IPS-15b (cell line): ENCODE data around the gene AVPR2.

ENCODE experiments used
- H3K27me3 ChIP-seq: one replicate; pipeline ENCODE4 v1.6.1; 2013; ENCODE audit warnings: low read length; ENCODE audit not compliant: control insufficient read depth, insufficient read depth
- H3K36me3 ChIP-seq: one replicate; pipeline ENCODE4 v1.6.1; 2013; ENCODE audit warnings: low read length; ENCODE audit not compliant: control insufficient read depth, insufficient read depth
- H3K4me1 ChIP-seq: one replicate; pipeline ENCODE4 v1.6.1; 2013; ENCODE audit warnings: mild to moderate bottlenecking, low read length; ENCODE audit not compliant: control insufficient read depth, insufficient read depth
- H3K4me3 ChIP-seq: one replicate; pipeline ENCODE4 v1.5.1; 2013; ENCODE audit warnings: low read depth, low read length
- H3K9ac ChIP-seq: one replicate; pipeline ENCODE4 v1.6.1; 2013; ENCODE audit warnings: low read depth, mild to moderate bottlenecking, low read length
- H3K9me3 ChIP-seq: one replicate; pipeline ENCODE4 v1.6.1; 2013; ENCODE audit warnings: mild to moderate bottlenecking, low read length; ENCODE audit not compliant: control insufficient read depth, insufficient read depth

Gene AVPR2

DNA sequence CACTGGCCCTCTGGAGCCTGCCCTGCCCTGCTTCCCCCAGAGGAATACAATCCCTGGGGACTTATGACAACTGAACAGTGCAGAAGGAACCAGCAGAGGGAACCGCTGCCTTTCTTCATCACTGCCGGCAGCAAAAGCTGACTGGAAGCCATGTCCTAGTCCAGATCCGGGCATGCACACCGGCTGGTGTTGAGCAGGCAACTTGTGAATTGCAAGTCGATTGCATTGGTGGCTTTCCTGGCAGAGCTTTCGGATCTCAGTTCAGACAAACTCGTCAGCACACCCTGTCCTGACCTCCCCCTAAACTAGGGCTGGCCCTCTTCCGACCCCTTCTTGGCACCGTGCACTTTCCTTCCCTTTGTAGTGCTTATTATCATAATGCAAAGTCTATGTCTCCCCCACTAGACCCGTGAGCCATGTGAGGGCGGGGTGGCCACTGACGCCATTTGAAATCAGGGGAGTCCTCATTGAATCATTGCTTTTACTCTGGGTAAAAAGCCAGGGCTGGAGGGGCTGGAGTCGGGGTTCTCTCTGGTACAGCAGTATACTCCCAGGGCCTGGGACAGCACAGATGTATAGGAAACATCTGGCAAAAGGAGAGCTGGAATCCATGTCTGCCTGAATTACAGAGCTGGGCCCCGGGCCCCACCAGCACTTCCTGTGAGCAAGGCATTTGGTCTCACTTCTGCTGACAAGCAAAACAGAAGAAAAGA, 19.8 kb downstream of the AVPR2 start:
- Histone ChIP-seq H3K9ac (no peak overlapping the region), H3K4me3 (no peak overlapping the region), H3K27me3 (no peaks in the 10 kb centered on the region), H3K9me3 (no peaks in the 10 kb centered on the region), H3K4me1 (no peaks in the 10 kb centered on the region), H3K36me3 (no peaks in the 10 kb centered on the region)

DNA sequence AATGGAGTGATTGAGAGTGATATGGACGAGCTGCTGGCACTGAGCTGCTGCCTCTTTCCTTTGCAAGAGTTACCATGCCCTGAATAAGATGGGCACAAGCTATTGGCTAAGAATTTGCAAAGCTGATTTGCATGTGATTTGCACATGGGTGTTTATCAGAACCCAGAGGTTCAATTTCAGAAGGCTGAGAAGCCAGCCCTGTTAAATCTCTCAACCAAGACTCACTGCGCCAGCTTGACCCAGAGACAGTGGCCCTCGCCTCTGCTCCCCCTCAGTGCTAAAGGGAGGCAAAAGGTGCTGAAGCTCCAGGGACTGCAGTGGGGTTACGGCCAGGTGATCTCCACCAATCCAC, 20.9 kb downstream of the AVPR2 start:
- H3K4me3 ChIP-seq = peak overlapping the region; percentile 61

GRCh38 chrX:153925739-153926551, 21.5 kb downstream of the AVPR2 start, which contains the start of gene ARHGAP4:
TSS of gene ARHGAP4 (minus strand) at chrX:153926264. CDS start at chrX:153926202, 62 bp downstream.
- Histone ChIP-seq H3K27me3 (no peaks in the 10 kb centered on the region), H3K9me3 (no peaks in the 10 kb centered on the region), H3K4me1 (no peaks in the 10 kb centered on the region), H3K36me3 (peaks cover 14% of the 10 kb centered on the region), H3K4me3 (peak within 1 kb of the TSS; percentile 71), H3K9ac (peak within 1 kb of the TSS; percentile 37)

More for the DNA sequence above, 20.9 kb downstream of the AVPR2 start:
- Histone ChIP-seq H3K27me3 (no peaks in the 10 kb centered on the region), H3K4me1 (no peaks in the 10 kb centered on the region), H3K9me3 (no peaks in the 10 kb centered on the region), H3K9ac (peak overlapping the region; percentile 26), H3K36me3 (peaks cover 8% of the 10 kb centered on the region)

GRCh38 chrX:153926552-153926857, 22.0 kb downstream of the AVPR2 start:
- H3K9me3 ChIP-seq = no peaks in the 10 kb centered on the region
- H3K9ac ChIP-seq = peak overlapping the region; percentile 37
- peaks cover 16% of the 10 kb centered on the region for H3K36me3 ChIP-seq
- H3K4me1 ChIP-seq = no peaks in the 10 kb centered on the region
- H3K27me3 ChIP-seq = no peaks in the 10 kb centered on the region
- H3K4me3 ChIP-seq = peak overlapping the region; percentile 71

GRCh38 chrX:153926858-153927671, 22.6 kb downstream of the AVPR2 start:
- Histone ChIP-seq H3K9me3 (no peaks in the 10 kb centered on the region), H3K4me1 (no peaks in the 10 kb centered on the region), H3K36me3 (peaks cover 20% of the 10 kb centered on the region), H3K9ac (peak overlapping the region; percentile 70), H3K27me3 (no peaks in the 10 kb centered on the region), H3K4me3 (peak overlapping the region; percentile 71)

DNA sequence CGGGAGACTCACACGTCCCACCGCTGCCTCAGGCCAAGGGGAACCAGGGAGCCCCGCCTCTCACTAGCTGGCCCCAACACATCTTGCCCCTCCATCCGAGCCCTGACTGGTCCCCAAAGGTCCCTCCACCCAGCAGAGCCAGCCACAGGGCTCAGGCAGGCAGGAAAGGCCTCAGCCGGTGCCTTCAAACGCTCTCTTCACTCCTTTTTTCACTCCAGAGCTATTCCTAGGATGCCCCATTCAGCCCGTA, 23.1 kb downstream of the AVPR2 start:
- peak overlapping the region; percentile 70 for H3K9ac ChIP-seq
- H3K9me3 ChIP-seq = no peaks in the 10 kb centered on the region
- no peaks in the 10 kb centered on the region for H3K4me1 ChIP-seq

GRCh38 chrX:153927922-153928760, 23.7 kb downstream of the AVPR2 start:
- Histone ChIP-seq H3K36me3 (peaks cover 24% of the 10 kb centered on the region), H3K4me1 (no peaks in the 10 kb centered on the region), H3K4me3 (peak overlapping the region; percentile 71), H3K9me3 (no peaks in the 10 kb centered on the region), H3K27me3 (no peaks in the 10 kb centered on the region), H3K9ac (peak overlapping the region; percentile 70)

More for the DNA sequence above, 23.1 kb downstream of the AVPR2 start:
- H3K36me3 ChIP-seq = peaks cover 24% of the 10 kb centered on the region
- H3K27me3 ChIP-seq = no peaks in the 10 kb centered on the region
- H3K4me3 ChIP-seq = peak overlapping the region; percentile 71

DNA sequence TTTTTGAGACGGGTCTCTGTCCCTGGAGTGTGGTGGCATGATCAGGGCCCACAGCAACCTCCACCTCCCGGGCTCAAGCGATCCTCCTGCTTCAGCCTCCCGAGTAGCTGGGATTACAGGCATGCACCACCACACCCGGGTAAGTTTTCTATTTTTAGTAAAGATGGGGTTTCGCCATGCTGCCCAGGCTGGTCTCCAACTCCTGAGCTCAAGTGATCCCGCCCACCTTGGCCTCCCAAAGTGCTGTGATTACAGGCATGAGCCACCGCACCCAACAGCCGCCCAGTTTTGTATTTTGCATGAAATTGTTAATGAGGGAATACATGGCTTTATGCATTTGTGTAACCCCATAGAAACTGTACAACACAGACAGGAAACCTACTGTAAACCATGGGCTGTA, 24.4 kb downstream of the AVPR2 start:
- no peak overlapping the region for H3K9ac ChIP-seq
- H3K9me3 ChIP-seq = no peaks in the 10 kb centered on the region
- H3K4me1 ChIP-seq = no peaks in the 10 kb centered on the region

DNA sequence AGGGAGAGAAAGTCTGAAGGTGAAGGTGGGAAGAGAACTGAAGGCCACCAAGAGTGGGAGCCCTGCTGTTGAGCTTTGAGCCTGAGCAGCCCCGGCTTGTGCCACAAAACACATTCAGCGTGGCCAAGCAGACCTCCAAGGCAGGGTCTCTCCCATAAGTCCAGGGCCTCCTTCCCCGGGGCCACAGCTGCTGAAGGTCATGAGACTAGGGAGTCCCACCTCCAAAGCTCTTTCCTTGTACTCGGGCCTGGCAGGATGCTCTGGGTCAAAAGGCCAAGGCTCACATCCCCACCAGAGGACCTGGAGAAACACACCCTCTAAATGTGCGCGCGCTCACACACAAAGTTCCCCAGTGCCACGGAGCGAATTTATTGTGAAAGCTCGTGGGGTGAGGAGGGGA, 25.1 kb downstream of the AVPR2 start:
- Histone ChIP-seq H3K9ac (no peak overlapping the region), H3K9me3 (no peaks in the 10 kb centered on the region), H3K4me3 (no peak overlapping the region), H3K36me3 (peaks cover 24% of the 10 kb centered on the region), H3K27me3 (no peaks in the 10 kb centered on the region), H3K4me1 (no peaks in the 10 kb centered on the region)

More for the DNA sequence above, 24.4 kb downstream of the AVPR2 start:
- H3K36me3 ChIP-seq = peaks cover 24% of the 10 kb centered on the region
- H3K27me3 ChIP-seq = no peaks in the 10 kb centered on the region
- peak overlapping the region; percentile 18 for H3K4me3 ChIP-seq

DNA sequence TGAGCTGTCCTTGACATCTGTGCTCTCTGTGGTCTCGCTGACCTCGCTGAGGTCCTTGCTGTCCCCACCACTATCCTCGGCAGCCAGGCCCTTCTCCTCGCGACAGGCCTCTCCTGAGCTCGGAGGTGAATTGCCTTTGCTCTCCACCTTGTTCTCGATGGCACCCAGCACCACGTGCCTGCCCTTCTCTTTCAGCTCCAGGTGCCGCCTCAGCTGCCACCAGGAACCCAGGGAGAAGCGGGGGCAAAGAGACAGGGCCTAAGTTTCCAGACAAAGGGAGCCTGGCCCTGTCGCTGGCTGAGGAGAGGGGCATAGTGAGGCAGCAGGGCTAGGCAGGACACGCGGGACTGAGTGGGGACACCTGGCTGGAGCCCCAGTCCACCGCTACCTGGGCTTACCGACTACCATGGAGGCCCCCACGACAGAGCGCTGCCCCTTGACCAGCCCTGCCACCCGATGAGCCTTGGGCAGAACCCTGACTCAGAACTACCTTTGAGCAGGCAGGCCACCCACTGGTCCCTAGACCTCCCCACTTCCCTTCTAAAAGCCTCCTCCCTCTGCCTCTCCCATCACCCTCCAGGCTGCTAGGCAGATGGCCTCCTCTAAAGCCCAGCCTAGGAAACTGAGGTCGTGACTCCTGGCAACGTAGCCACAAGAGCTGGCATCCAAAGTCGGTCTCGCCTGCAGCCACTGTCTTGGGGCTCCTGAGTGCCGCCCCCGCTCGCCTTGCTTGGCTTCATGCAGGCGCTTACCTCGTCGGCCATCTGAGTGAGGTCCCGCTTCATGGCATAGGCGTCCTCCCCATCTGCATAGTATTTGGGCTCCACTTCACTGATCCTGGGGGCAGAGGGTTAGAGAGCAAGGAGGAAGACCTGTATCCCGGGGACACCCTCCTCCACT, 25.8 kb downstream of the AVPR2 start:
- Histone ChIP-seq H3K9me3 (no peaks in the 10 kb centered on the region), H3K36me3 (peaks cover 24% of the 10 kb centered on the region), H3K9ac (no peak overlapping the region), H3K27me3 (no peaks in the 10 kb centered on the region), H3K4me1 (no peaks in the 10 kb centered on the region), H3K4me3 (no peak overlapping the region)
